Stimulated activated CD8-positive, alpha-beta memory T cell treated with anti-CD3 and anti-CD28 coated beads, Interleukin-15, amount 100 ng/mL, for 24 hours (primary cell): Measurements from ENCODE around the gene TPSB2.
"Not testable (repeated sequence)": the region's sequence is repeated elsewhere in the genome, so short reads cannot be mapped to it uniquely, and the experiment has no call there.

Experiments used
- DNase-seq: peaks from one replicate; pipeline ENCODE4 v3.0.0-alpha.2; 2020; ENCODE audit warnings: low read depth

TPSB2 gene

DNA sequence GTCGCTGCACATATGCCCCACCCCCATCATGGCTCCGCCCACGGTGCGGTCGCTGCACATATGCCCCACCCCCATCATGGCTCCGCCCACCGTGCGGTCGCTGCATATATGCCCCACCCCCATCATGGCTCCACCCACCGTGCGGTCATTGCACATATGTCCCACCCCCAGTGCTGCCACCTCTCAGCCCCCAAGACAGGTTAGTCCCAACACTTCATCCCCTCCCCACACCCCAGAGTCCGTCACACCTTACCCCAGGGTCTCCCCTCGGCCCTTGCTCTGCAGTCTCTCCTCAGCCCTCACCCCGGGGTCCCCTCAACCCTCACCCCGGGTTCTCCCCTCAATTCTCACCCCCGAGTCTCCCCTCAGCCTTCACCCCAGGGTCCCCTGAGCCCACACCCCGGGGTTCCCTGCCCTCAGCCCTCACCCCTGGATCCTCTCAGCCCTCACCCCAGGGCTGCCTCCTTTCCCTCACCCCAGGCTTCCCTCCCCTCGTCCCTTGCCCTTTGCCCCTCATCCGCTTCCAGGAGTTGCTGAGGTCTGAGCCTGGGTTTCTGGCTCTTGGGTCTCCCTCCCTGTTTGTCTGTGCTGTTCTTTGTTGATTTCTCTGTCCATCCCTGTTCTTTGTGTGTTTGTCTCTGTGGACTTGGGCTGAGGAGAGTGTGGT is 30.5 kb downstream of the TPSB2 start:
- no peak for DNase-seq

DNA sequence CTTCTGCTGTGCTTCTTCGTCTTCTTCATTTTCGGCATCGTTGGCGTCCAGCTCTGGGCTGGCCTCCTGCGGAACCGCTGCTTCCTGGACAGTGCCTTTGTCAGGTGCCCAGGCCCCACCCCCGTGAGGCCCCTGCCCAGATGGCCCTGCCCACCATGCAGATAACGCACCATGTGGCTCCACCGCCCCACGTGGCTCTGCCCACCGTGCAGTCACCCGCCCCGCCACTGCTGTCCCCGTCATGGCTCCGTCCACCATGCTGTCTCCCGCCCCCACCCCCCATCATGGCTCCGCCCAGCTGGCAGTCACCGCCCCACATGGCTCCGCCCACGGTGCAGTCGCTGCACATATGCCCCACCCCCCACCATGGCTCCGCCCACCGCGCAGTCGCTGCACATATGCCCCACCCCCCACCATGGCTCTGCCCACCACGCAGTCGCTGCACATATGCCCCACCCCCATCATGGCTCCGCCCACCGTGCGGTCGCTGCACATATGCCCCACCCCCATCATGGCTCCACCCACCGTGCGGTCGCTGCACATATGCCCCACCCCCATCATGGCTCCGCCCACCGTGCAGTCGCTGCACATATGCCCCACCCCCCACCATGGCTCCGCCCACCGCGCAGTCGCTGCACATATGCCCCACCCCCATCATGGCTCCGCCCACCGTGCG is 31.2 kb downstream of the TPSB2 start:
- DNase-seq: not testable (repeated sequence)

DNA sequence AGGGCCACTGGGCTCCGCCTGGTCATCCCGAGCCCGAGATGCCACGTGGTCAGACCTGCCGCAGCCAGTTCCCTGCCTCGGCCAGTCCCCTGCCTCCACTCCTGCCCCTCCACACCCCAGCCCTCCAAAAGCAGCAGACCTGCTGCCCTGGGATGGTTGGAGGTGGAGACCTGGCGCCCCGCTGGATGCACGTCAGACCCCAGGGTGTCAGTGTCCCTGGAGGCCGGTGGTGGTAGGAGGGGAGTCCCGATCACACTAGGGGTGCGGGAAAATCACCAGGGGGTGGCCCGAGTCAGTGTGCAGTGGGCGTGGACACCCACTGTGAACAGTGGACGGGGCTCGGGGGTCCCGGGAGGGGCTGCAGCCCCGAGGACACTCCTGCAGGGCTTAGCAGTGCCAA is 31.8 kb downstream of the TPSB2 start:
- DNase-seq: no peak

DNA sequence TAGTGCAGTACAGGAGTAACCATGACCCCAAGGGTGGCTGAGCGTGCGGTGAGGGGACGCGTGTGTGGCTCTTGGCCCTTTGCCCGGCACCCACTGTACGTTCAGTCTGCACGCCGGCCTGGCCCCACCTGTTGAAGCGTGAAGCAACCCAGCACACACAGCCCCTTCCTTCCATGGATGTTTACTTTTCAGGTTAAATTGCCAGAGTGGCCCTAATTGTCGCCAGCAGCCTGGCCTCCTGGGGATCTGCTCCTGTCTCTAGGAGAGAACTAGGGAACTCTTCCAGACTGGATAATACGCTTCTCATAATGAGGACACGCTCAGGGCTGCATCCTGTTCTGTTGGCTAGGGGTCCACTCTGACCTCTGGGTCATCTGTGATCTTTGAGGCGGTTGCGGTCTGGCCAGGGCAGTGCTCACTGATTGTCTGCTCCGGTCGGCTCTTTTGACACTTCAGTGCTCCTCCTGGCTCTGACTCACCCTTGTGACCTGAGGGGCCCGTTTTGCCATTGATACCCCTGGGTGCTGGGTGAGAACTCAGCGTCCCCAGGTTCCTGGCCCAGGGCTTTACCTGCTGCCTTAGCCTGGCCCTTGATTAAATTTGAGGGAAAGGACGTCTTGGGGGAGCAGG is 32.6 kb downstream of the TPSB2 start:
- DNase-seq: no peak

DNA sequence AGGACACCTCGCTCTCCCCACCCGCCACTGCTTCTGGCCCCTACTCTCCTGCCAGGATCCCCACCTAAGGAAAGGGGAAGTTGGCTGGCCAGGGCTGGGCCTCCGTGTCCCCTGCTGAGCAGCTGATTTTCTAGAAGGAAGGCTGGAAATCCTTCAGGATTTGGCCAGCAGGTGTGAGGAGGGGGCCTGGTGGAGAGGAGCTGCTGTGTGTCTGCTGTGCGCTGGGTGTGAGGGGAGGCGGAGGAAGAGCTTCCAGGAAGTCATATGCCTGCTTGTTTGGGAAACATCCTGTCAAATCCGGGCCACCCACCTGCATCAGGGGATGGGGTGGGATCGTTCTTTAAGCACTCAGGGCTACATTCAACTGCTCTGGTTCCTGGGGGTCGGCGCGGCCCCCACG is 33.5 kb downstream of the TPSB2 start:
- DNase-seq: no peak

DNA sequence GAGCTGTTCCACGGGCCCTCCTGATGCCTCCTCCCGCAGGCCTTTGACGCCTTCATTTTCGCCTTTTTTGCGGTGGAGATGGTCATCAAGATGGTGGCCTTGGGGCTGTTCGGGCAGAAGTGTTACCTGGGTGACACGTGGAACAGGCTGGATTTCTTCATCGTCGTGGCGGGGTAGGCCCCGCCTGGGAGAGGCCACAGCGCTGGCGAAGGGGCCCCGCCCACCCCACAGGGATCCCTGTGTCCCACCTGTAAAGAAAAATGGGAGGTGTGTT is 34.7 kb downstream of the TPSB2 start:
- DNase-seq: no peak

DNA sequence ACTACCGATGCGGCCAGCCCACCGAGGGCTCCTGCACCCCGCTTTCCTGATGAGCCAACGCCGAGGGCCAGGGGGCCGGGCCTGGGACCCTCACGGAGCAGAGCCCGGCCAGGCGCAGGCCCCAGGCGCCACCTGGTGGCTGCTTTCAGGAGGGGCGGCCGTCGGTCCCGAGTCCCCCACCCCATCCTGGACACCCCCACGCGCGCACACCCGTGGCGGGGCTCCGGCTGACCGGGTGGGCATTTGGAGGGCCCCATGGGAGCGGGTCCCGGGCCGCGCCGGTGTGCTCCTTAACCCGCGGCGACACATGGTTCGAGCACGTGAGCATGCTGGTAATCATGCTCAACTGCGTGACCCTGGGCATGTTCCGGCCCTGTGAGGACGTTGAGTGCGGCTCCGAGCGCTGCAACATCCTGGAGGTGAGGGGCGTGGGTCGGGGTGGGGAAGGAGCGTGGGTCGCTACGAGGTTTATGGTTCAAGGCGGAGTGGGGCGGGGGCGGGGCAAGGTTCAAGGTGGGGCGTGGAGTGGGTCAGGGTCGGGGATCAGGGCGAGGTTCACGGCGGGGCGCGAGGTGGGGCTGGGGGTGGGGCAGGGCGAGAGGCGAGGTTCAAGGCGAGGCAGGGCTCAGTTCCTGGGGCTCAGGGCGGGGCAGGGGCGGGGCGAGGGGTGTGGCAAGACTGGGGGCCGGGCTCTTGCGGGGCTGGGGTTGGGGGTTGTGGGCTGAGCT is 35.2 kb downstream of the TPSB2 start:
- no peak for DNase-seq

DNA sequence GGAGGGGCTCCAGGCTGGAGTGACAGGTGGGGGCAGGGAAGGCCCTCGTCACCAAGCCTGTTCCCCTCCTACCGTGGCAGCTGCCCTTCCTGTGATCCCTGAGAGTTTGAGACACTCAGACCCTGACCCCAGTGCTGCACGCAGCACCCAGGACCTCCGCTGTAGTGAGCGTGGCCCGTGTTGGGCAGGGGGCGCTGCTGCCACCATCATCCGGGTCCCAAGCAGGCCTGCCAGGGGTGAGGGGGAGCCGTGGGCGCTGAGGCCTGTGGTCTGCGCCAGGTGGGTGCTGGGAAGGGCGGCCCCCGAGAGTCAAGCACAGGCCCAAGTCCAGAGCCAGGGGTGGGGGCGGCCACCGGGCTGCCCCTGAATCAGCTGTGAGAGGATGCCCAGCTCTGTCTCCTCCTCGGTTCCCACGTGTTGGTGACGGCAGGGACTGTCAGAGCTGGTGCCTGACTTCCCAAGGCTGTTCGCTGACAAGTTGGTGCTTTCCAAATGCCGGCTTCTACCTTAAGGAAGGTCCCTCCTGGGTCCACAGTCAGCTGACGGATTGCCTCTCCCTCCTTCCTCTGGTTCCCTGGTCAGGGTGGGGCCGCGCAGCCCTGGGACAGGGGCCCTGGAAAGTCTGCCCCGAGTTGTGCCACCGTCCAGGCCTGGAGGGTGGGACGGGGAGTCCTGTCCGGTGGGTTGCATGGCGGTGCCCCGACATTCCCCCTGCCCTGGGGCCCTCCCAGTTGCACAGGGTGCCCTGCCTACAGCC is 36.0 kb downstream of the TPSB2 start:
- no peak for DNase-seq

DNA sequence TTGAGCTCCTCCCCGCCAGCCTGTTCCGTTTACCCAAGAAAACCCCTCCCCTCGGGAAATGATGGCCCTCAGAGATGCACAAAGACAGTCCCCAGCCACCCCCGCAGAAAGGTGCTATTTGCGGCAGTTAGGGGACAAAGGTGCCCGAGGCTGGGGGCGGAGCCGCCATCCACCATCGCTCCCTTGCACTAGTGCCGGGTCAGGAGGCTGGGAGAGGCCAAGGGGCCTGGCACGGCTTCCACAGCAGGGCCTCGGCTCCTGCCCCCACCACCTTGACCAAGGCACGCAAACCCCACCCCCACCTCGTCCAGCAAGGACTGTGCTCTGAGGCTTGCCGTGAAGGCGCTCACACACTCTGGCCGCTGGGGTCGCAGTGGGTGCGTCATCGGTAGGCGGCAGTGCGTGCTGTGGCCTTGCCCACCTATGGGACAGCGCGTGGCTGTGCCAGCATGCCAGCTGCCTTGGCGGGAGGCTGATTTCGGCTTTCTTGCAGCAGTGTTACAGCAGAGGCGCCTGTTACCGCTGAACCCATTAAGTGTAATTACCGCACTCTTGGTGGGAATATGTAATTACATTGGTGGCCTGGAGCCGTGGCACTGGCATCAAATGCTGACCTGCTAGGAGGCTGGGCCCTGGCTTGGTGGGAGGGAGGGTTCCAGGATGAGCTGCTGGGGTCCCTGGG is 36.7 kb downstream of the TPSB2 start:
- no peak for DNase-seq

DNA sequence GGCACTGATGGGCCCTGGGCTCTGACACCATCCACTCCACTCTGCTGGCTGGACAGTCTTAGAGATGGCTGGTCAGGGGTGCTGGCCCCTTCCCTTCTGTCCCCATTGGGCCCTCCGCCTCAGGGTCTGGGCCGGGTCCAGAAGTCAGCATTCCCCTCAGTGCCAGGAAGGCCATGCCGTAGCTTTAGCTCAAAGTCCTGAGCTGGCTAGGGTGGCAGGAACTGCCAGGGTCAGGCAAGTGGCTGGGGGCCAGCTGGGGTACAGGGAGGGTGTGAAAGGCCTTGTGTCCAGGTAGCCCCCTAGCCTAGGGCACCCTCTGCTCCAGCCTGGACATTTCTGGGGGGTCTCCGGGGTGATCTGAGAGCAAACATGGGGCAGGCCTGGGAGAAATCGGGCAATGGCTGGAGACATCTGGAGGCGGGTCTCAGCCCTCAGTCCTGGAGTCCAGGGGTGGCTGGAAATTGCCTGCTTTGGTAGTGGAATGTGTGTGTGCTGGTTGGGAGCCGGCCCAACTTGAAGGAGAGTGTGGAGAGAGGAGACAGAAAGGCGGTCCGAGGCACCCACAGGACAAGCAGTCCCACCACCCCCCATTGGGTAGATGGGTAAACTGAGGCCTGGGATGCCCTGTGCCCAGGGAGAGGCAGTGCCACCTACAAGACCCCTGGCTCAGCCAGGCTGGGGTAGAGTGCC is 37.5 kb downstream of the TPSB2 start:
- no peak for DNase-seq

DNA sequence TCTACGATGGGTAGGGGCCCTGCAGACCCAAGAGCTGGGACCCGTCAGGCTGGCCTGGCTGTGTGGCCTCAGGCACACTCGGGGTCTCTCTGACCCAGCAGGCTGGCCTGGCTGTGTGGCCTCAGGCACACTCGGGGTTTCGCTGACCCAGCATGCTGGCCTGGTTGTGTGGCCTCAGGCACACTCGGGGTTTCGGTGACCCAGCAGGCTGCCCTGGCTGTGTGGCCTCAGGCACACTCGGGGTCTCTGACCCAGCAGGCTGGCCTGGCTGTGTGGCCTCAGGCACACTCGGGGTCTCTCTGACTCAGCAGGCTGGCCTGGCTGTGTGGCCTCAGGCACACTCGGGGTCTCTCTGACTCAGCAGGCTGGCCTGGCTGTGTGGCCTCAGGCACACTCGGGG is 39.2 kb downstream of the TPSB2 start:
- not testable (repeated sequence) for DNase-seq

DNA sequence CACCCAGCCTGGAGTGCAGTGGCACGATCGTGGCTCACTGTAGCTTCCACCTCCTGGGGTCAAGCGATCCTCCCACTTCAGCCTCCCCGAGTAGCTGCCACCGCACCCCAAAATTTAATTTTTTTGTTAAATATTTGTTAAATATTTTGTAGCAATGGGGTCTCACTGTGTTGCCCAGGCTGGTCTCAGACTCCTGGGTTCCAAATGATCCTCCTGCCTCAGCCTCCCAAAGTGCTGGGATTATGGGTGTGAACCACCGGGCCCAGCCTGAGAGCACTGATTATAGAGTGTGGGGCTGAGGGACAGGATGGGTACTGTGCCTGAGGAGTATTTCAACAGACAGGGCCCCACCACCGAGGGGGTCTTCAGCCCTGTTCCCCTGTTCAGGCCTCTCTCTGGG is 40.5 kb downstream of the TPSB2 start:
- no peak for DNase-seq

DNA sequence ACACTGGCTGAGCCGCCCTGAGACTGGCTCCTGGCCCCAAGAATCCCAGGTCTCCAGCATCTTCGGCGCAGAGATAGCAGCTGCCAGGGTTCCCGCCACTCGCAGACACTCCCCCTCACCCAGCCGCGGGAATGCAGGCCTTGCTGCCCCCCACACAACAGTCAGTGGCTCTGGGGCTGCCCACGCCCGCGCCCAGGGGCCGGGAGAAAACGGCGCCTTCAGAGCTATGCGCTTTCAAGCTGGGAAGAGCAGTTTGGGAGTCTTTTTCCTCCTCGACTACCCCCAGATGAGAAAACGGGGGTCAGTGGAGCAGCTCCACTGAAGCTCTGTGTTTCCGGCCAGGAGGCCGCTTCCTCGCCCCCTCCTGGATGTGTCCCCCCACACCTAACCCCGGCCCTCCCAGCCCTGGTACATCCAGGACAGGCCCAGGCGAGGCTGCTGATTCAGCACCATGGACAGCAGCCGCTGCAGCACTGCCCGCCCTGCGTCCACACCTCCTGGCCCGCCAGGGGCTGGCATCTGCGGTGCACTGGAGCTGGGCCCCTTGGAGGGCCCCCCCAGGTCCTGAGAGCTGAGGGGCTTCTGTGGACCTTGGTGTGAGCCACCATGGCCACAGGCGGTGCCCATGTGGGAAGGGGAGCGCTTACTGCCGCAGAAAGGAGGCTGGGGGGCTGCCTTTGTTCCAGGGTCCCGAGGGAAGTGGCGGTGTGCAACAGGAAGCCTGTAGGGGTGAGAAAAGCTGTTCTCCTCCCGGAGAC is 41.4 kb downstream of the TPSB2 start:
- DNase-seq: no peak

DNA sequence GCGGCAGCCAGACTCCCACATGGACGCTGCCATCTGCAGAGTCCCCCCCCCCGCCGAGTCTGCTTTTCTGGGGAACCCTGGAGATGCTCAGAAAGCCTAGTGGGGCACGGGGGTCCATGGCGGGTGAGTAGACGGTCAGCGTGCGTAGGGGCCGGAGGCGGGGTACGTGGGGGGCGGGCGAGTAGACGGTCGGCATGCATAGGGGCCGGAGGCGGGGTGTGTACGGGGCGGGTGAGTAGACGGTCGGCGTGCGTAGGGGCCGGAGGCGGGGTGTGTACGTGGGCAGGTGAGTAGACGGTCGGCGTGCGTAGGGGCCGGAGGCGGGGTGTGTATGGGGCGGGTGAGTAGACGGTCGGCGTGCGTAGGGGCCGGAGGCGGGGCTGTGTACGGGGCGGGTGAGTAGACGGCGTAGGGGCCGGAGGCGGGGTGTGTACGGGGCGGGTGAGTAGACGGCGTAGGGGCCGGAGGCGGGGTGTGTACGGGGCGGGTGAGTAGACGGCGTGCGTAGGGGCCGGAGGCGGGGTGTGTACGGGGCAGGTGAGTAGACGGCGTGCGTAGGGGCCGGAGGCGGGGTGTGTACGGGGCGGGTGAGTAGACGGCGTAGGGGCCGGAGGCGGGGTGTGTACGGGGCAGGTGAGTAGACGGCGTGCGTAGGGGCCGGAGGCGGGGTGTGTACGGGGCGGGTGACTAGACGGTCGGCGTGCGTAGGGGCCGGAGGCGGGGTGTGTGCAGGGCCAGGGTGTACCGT is 44.4 kb downstream of the TPSB2 start:
- not testable (repeated sequence) for DNase-seq

DNA sequence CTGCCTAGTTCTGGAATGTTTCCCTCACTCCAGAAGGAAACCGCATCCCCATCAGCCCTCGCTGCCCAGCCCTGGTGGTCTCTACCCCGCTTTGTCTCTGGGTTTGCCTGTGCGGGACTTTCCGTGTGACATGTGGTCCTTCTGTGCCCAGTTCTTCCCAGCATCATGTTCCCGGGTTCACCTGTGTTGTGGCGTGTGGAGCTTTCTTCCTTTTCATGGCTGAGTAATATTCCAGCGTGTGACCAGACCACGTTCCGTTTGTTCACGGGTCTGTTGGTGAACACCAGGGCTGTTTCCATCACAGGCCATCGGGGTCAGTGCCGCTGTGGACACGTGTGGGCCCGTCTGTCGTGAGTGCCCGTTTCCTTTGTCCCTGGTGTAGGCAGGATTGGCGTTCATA is 45.0 kb downstream of the TPSB2 start:
- no peak for DNase-seq

DNA sequence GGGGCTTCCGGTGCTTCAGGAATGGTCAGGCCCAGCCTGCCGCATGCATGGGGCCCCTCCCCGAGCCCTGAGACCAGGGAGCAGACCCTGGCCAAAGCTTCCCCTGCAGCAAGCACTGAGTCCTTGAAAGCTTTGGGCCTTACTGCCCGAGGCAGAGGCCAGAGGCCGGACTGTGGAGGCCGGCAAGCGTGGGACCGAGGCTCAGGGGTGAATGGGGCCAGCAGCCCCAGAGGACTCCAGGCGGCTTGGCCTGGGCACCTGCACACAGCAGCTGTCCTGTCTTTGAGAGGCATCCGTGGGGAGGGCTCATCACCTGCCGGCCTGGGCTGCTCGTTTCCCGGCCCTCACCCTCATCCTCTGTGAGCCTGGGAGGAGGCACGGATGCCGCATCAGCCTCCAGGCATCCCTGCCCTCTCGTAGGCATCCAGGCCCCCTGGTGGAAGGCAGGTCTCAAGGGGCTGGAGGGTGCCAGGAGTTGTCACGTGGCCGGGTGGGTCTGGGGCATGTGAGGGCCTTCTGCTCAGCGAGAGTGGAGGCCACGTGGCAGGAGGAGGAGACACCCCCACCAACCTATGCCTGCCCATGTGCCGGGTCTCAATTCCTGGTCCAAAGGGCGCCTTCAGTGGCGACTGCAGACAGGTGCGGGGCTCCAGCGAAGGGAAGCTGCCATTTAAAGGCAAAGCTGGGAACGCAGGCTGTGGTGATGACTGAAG is 45.7 kb downstream of the TPSB2 start:
- no peak for DNase-seq

DNA sequence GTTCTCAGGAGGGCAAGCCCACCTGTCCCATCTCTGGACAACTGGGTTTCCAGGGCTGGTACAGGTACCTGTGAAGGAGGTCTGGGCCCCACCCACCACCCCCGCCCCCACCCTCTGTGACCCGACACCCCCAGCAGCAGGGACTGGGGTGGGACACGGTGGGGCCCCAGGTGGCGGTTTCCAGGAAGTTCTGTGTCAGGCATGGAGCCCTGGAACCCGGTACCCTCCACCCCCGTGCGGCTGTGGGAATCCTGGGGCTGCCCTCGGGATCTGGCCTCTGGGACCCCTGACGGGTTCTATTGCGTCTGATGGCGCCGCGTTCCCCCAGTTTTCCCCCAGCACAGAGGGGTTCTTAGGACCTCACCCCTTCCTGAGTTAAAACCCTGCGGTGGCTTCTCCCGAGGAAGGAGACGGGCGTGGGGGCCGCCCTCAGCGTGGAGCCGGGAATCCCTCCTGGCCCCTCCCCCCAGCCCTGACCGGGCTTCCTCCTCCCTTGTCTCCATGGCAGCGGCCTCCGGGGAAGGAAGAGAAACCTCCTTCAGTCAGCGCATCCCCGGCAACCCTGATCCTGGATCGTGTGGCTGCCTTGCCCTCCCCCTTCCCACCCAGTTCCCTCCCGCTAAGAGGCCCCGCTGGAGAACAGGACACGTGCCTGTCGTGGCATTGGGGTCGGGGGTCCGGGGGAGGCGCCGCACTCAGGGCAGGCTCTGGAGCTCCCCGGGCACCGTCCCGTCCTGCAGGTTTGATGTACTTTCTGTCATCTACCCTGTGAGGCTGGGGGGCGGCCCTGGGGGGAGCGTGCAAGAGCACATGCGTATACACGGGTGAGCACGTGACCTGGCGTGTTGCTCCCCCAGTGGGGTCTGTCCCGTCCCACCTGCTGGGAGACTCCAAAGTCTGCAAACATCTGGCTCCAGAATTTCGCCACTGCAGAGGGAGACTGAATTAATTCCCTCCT is 46.8 kb downstream of the TPSB2 start:
- DNase-seq: no peak

DNA sequence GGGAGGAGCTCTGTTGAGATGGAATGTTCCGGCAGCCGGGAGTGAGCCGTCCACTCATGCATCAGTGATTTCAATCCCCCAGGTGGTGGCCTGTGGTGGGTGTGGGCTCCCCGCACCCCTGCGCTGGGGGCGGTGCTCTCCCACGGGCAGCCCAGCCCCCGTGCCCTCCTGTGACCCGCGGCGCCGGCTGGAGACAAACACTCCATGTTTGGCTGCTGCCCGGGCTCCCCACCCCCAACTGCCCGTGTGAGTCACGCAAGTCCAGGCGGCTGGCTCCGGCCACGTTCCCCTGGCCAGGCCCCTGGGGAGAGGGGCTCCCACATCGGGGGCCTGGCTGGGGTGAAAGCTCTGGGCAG is 47.7 kb downstream of the TPSB2 start:
- no peak for DNase-seq
